Measurements from ENCODE around the gene FBXL4. TPM values are rescaled to one million over a fixed set of nuclear protein-coding genes. Genes with fewer than 3 reads are reported as not detected.

The FBXL4 gene
- total RNA-seq, 4 donors from 2014 or later: 14.7 to 18.4 (median 17.3) TPM

- DNase-seq (ENCODE audit: low spot score in 2 of 2): no peak
- intact Hi-C loops (cut with DNase I; ENCODE audit: low total_unique reads): no loop called here
- WGBS, 2 donors: 85 to 89% methylated on average over 2 of the region's 2 CpGs
- TF ChIP-seq CTCF (IDR thresholded peaks at IDR 0.05) (no peak), POLR2A (IDR thresholded peaks at IDR 0.05) (no peak)
- H3K4me3 ChIP-seq (ENCODE audit: low read depth, poor library complexity, severe bottlenecking): no peak overlapping the region
These were observed 27.7 kb upstream of the FBXL4 start for GRCh38 chr6:98975421-98975820.

- intact Hi-C loops (cut with DNase I; ENCODE audit: low total_unique reads): no loop called here
- no peak for TF ChIP-seq CTCF (IDR thresholded peaks at IDR 0.05)
- TF ChIP-seq POLR2A (IDR thresholded peaks at IDR 0.05): no peak
- no peak overlapping the region for H3K4me3 ChIP-seq (ENCODE audit: low read depth, poor library complexity, severe bottlenecking)
- no peak for DNase-seq (ENCODE audit: low spot score in 2 of 2)
These were observed 26.6 kb upstream of the FBXL4 start for GRCh38 chr6:98974309-98974708.

GRCh38 chr6:98973571-98973970, 25.8 kb upstream of the FBXL4 start:
- WGBS, 2 donors: 85 to 90% methylated on average over 1 of the region's 1 CpG
- no peak for DNase-seq (ENCODE audit: low spot score in 2 of 2)
- intact Hi-C loops (cut with DNase I; ENCODE audit: low total_unique reads): no loop called here
- no peak for TF ChIP-seq POLR2A (IDR thresholded peaks at IDR 0.05)
- TF ChIP-seq CTCF (IDR thresholded peaks at IDR 0.05): no peak
- H3K4me3 ChIP-seq (ENCODE audit: low read depth, poor library complexity, severe bottlenecking): no peak overlapping the region

- intact Hi-C loops (cut with DNase I; ENCODE audit: low total_unique reads): no loop called here
- no peak for DNase-seq (ENCODE audit: low spot score in 2 of 2)
- TF ChIP-seq CTCF (IDR thresholded peaks at IDR 0.05) (no peak), POLR2A (IDR thresholded peaks at IDR 0.05) (no peak)
- H3K4me3 ChIP-seq (ENCODE audit: low read depth, poor library complexity, severe bottlenecking): no peak overlapping the region
These were observed 23.6 kb upstream of the FBXL4 start for GRCh38 chr6:98971303-98971702.

- H3K4me3 ChIP-seq (ENCODE audit: low read depth, poor library complexity, severe bottlenecking): no peak overlapping the region
- intact Hi-C loops (cut with DNase I; ENCODE audit: low total_unique reads): no loop called here
- TF ChIP-seq POLR2A (IDR thresholded peaks at IDR 0.05): no peak
- no peak for TF ChIP-seq CTCF (IDR thresholded peaks at IDR 0.05)
- DNase-seq (ENCODE audit: low spot score in 2 of 2): no peak
- WGBS, 2 donors: 46 to 57% methylated on average over 1 of the region's 1 CpG
These were observed 22.7 kb upstream of the FBXL4 start for GRCh38 chr6:98970469-98970868.

GRCh38 chr6:98967616-98968015, 19.9 kb upstream of the FBXL4 start:
- TF ChIP-seq POLR2A (IDR thresholded peaks at IDR 0.05): no peak
- no peak for TF ChIP-seq CTCF (IDR thresholded peaks at IDR 0.05)

More at GRCh38 chr6:98967616-98968015, 19.9 kb upstream of the FBXL4 start:
- DNase-seq (ENCODE audit: low spot score in 2 of 2): no peak
- intact Hi-C loops (cut with DNase I; ENCODE audit: low total_unique reads): no loop called here
- WGBS, 2 donors: 82 to 90% methylated on average over 2 of the region's 2 CpGs
- no peak overlapping the region for H3K4me3 ChIP-seq (ENCODE audit: low read depth, poor library complexity, severe bottlenecking)

Measured in lower leg skin (tissue), 4 donors.